K562 (cell line): ENCODE measurements around the gene MKS1. TPM values are rescaled to one million over a fixed set of nuclear protein-coding genes. Genes with fewer than 3 reads are reported as not detected.

ENCODE experiments used
- E2F6 ChIP-seq, 2 experiments: IDR thresholded peaks; 2 replicates each; pipeline ENCODE4 v1.6.1; 2011; ENCODE audit warnings: borderline replicate concordance in 1 of 2, control low read depth in 1 of 2, low read depth in 1 of 2, low read length in 1 of 2, mild to moderate bottlenecking in 1 of 2, mixed read lengths in 1 of 2, moderate library complexity in 1 of 2; ENCODE audit not compliant: insufficient read depth in 1 of 2, insufficient read length in 1 of 2, poor library complexity in 1 of 2, severe bottlenecking in 1 of 2; ENCODE audit errors: extremely low read depth in 1 of 2
- HDAC3 ChIP-seq: fragments of 450-650 bp; IDR thresholded peaks from 2 replicates; pipeline ENCODE4 v1.6.1; 2018; ENCODE audit warnings: borderline replicate concordance, mild to moderate bottlenecking, moderate library complexity; ENCODE audit not compliant: partially characterized antibody
- HNRNPK ChIP-seq: fragments of 200-400 bp; formaldehyde crosslinking; IDR thresholded peaks from one replicate; pipeline ENCODE4 v1.6.1; 2018; ENCODE audit warnings: mild to moderate bottlenecking, low read depth, low read length; ENCODE audit not compliant: poor library complexity, severe bottlenecking
- HSF4 ChIP-seq: fragments of 250-450 bp; sonication (Bioruptor Pico); IDR thresholded peaks from 2 replicates; pipeline ENCODE4 v2.1.2; 2022; ENCODE audit warnings: mild to moderate bottlenecking, moderate library complexity, borderline replicate concordance
- IFI16 ChIP-seq: fragments of 250-450 bp; sonication (Bioruptor Pico); IDR thresholded peaks from 2 replicates; pipeline ENCODE4 v2.1.2; 2022; ENCODE audit warnings: mild to moderate bottlenecking, inconsistent platforms
- MCM3 ChIP-seq: fragments of 450-650 bp; IDR thresholded peaks from 2 replicates; pipeline ENCODE4 v1.6.1; 2016
- RFX5 ChIP-seq: IDR thresholded peaks from 2 replicates; pipeline ENCODE4 v1.6.1; 2011; ENCODE audit warnings: low read depth, mild to moderate bottlenecking, improper control_type of control experiment, low read length
- SIN3B ChIP-seq: fragments of 450-650 bp; IDR thresholded peaks from 2 replicates; pipeline ENCODE4 v1.6.1; 2017; ENCODE audit warnings: low read depth, mild to moderate bottlenecking, moderate library complexity
- SRSF9 ChIP-seq: fragments of 200-400 bp; formaldehyde crosslinking; IDR thresholded peaks from 2 replicates; pipeline ENCODE4 v1.6.1; 2017; ENCODE audit warnings: low read depth, low read length, borderline replicate concordance
- ZBED1 ChIP-seq: IDR thresholded peaks from 2 replicates; pipeline ENCODE4 v1.6.1; 2014
- ZC3H4 ChIP-seq: sonication (generic); formaldehyde crosslinking; IDR thresholded peaks from 2 replicates; pipeline ENCODE4 v1.9.0; 2021; ENCODE audit warnings: missing genetic modification reagents, borderline replicate concordance
- ZFP1 ChIP-seq: fragments of 450-650 bp; formaldehyde crosslinking; IDR thresholded peaks from 2 replicates; pipeline ENCODE4 v1.4.0; 2020; ENCODE audit warnings: mild to moderate bottlenecking, mixed read lengths
- ZNF830 ChIP-seq: fragments of 250-450 bp; sonication (Bioruptor Pico); IDR thresholded peaks from 2 replicates; pipeline ENCODE4 v1.5.0; 2021; ENCODE audit warnings: mild to moderate bottlenecking
- polyA plus RNA-seq, 8 experiments: library from polyadenylated mRNA; depleted of rRNA in 4 of 8; stranded (reverse) in 5 of 8; unstranded in 3 of 8; fragments of >200 nt; fragmentation: Nextera tagmentation in 2 of 8; fragmentation: Illumina TruSeq in 1 of 8; extraction: Ambion mirVana in 2 of 8; extraction: Trizol in 1 of 8; gene quantifications; 2 replicates each; pipeline versions ENCODE4 v1.2.1 to v1.2.3, GENCODE V29; 2011 to 2014; ENCODE audit warnings: inconsistent platforms in 1 of 8, missing spikeins in 1 of 8
- total RNA-seq, 7 experiments: library from RNA; depleted of rRNA in 6 of 7; stranded (reverse); fragments of >200 nt in 6 of 7; fragmentation: Illumina TruSeq in 2 of 7; extraction: Trizol in 2 of 7; gene quantifications; 2 replicates each; pipeline versions ENCODE4 v1.2.1 to v1.2.3, GENCODE V29; 2011 to 2021; ENCODE audit warnings: low replicate concordance in 1 of 7
- TF ChIP-seq, protein P1 (sequence below), 2 experiments: fragments of 450-650 bp; formaldehyde crosslinking in 1 of 2; IDR thresholded peaks; 2 replicates each; pipeline versions ENCODE4 v1.4.0 to v1.6.1; 2014 to 2020; ENCODE audit warnings: mild to moderate bottlenecking in 2 of 2, borderline replicate concordance in 1 of 2, low read depth in 1 of 2
- TF ChIP-seq, protein P2 (sequence below): IDR thresholded peaks from 2 replicates; pipeline ENCODE4 v1.6.1; 2011; ENCODE audit not compliant: insufficient read length; ENCODE audit errors: extremely low read depth
- TF ChIP-seq, protein P3 (sequence below): sonication (generic); formaldehyde crosslinking; IDR thresholded peaks from 2 replicates; pipeline ENCODE4 v1.8.0; 2022; ENCODE audit warnings: missing genetic modification reagents, mild to moderate bottlenecking, moderate library complexity, borderline replicate concordance

Gene MKS1
- total and polyA plus RNA-seq, 9 of the 15 experiments (the other 6 are each of a cell fraction or from before 2014, with no cell fraction given) = 16.3 to 31.0 (median 25.9) TPM

DNA sequence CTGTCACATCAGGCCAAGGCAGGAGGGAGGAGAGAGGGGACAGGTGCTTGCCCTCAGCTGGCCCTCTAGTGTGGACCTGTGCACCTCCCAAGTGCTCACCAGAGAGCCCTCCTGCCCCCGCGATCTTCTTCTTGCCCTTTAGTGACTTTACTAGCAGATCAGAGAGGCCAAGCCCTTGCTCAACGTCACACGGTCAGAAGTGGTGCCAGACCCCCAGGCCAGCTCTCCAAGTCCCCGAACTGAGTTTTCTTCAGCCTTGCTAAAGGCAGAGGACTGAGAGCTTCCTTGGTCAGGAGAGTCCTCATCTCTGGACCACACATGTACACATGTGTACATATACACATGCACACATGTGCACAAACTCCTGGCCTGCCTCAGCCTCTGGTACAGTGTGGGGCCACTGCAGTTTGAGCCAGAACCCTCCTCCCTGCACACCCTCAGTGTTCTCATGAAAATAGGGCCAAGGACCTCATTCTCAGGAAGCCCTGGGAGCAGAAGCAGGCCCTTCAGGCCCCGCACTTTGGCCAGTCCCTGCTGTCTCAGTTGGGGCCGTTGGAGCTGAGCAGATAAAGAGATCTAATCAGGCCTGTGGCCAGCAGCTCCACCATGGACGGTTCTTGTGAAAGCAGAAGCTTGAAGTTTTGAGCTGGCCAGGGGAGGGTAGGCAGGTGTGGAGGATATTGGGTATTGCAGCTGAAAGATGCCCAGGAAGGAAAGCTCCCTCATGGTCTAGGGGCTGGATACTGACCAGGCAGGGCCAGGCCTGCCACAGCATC is 33.9 kb downstream of the MKS1 start (continued):
- TF ChIP-seq ZBED1 (no peak), MCM3 (no peak), ZC3H4 (CRISPR knock-in tag) (no peak), ZFP1 (CRISPR knock-in tag) (no peak), HDAC3 (no peak), ZNF830 (CRISPR knock-in tag) (0 out of 2 replicates have a peak, but pooled peaks have one; percentile 24), SRSF9 (no peak), HNRNPK (no peak), E2F6 (IDR thresholded peaks at IDR 0.05; ENCODE audit: borderline replicate concordance in 1 of 2, extremely low read depth in 1 of 2, insufficient read depth in 1 of 2, insufficient read length in 1 of 2, low read depth in 1 of 2, low read length in 1 of 2, poor library complexity in 1 of 2, severe bottlenecking in 1 of 2) (no peak), HSF4 (CRISPR knock-in tag) (no peak), SIN3B (no peak), IFI16 (CRISPR knock-in tag) (no peak), RFX5 (no peak)
- TF ChIP-seq, protein P1, sequence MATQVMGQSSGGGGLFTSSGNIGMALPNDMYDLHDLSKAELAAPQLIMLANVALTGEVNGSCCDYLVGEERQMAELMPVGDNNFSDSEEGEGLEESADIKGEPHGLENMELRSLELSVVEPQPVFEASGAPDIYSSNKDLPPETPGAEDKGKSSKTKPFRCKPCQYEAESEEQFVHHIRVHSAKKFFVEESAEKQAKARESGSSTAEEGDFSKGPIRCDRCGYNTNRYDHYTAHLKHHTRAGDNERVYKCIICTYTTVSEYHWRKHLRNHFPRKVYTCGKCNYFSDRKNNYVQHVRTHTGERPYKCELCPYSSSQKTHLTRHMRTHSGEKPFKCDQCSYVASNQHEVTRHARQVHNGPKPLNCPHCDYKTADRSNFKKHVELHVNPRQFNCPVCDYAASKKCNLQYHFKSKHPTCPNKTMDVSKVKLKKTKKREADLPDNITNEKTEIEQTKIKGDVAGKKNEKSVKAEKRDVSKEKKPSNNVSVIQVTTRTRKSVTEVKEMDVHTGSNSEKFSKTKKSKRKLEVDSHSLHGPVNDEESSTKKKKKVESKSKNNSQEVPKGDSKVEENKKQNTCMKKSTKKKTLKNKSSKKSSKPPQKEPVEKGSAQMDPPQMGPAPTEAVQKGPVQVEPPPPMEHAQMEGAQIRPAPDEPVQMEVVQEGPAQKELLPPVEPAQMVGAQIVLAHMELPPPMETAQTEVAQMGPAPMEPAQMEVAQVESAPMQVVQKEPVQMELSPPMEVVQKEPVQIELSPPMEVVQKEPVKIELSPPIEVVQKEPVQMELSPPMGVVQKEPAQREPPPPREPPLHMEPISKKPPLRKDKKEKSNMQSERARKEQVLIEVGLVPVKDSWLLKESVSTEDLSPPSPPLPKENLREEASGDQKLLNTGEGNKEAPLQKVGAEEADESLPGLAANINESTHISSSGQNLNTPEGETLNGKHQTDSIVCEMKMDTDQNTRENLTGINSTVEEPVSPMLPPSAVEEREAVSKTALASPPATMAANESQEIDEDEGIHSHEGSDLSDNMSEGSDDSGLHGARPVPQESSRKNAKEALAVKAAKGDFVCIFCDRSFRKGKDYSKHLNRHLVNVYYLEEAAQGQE (IDR thresholded peaks at IDR 0.05; ENCODE audit: borderline replicate concordance) = peak; percentile 33; the same call in 1 of the 2 replicates
- TF ChIP-seq, protein P1 (CRISPR knock-in tag; IDR thresholded peaks at IDR 0.05; ENCODE audit: low read depth) = 0 out of 2 replicates have a peak, but pooled peaks have one; percentile 69
- TF ChIP-seq, protein P2, sequence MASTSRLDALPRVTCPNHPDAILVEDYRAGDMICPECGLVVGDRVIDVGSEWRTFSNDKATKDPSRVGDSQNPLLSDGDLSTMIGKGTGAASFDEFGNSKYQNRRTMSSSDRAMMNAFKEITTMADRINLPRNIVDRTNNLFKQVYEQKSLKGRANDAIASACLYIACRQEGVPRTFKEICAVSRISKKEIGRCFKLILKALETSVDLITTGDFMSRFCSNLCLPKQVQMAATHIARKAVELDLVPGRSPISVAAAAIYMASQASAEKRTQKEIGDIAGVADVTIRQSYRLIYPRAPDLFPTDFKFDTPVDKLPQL = no peak
- TF ChIP-seq, protein P3, sequence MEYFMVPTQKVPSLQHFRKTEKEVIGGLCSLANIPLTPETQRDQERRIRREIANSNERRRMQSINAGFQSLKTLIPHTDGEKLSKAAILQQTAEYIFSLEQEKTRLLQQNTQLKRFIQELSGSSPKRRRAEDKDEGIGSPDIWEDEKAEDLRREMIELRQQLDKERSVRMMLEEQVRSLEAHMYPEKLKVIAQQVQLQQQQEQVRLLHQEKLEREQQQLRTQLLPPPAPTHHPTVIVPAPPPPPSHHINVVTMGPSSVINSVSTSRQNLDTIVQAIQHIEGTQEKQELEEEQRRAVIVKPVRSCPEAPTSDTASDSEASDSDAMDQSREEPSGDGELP (CRISPR knock-in tag) = no peak
